Measurements from ENCODE around the gene G3BP2.

DNA sequence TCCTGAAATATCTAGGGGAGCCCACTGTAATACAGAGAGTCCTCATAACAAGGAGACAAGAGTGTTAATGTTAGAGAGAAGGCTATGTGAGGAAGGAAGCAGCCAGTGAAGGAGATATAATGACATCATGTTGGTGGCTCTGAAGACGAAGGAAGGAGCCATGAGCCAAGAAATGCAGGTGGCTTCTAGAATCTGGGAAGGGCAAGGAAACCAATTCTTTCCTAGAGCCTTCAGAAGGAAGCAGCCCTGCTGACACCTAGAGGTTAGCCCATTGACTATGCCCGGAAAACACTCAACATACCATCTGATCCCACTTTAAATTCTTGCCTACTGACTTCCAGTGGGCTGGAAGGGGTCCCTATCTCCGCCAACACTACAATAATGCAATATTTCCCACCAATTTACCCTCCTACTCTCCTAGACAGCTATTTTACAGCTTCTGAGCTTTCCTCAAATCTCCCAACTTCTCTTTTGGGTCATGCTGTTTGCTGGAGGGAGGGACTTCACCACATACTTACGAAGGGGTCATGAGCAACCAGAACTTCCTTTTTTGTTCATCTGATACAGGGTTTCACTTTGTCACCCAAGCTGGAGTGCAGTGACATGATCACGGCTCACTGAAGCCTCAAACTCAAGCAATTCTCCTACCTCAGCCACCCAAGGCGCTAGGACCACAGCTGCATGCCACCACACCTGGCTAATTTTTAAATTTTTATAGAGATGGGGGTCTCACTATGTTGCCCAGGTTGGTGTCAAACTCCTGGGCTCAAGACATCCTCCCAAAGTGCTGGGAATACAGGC lies 25.2 kb upstream of the G3BP2 start:
- TF ChIP-seq, protein P1, sequence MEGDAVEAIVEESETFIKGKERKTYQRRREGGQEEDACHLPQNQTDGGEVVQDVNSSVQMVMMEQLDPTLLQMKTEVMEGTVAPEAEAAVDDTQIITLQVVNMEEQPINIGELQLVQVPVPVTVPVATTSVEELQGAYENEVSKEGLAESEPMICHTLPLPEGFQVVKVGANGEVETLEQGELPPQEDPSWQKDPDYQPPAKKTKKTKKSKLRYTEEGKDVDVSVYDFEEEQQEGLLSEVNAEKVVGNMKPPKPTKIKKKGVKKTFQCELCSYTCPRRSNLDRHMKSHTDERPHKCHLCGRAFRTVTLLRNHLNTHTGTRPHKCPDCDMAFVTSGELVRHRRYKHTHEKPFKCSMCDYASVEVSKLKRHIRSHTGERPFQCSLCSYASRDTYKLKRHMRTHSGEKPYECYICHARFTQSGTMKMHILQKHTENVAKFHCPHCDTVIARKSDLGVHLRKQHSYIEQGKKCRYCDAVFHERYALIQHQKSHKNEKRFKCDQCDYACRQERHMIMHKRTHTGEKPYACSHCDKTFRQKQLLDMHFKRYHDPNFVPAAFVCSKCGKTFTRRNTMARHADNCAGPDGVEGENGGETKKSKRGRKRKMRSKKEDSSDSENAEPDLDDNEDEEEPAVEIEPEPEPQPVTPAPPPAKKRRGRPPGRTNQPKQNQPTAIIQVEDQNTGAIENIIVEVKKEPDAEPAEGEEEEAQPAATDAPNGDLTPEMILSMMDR (IDR thresholded peaks at IDR 0.05; ENCODE audit: poor library complexity, severe bottlenecking), result no peak
- TF ChIP-seq POLR2AphosphoS5 (IDR thresholded peaks at IDR 0.05) (no peak), EZH2 (IDR thresholded peaks at IDR 0.05; ENCODE audit: borderline replicate concordance, insufficient read depth, low read length, poor library complexity, severe bottlenecking) (no peak), SMC3 (conservative IDR thresholded peaks at IDR 0.05; ENCODE audit: poor library complexity) (no peak)

All from neural cell (in vitro differentiated cells).